NCI-H2171 (cell line): Measurements from ENCODE around the gene RBMS3.
"Not testable (repeated sequence)": the region's sequence is repeated elsewhere in the genome, so short reads cannot be mapped to it uniquely, and the experiment has no call there.

Experiments
- DNase-seq: peaks from one replicate; lab custom pipeline; 2025; lab: John Stamatoyannopoulos, UW

The RBMS3 gene

DNA sequence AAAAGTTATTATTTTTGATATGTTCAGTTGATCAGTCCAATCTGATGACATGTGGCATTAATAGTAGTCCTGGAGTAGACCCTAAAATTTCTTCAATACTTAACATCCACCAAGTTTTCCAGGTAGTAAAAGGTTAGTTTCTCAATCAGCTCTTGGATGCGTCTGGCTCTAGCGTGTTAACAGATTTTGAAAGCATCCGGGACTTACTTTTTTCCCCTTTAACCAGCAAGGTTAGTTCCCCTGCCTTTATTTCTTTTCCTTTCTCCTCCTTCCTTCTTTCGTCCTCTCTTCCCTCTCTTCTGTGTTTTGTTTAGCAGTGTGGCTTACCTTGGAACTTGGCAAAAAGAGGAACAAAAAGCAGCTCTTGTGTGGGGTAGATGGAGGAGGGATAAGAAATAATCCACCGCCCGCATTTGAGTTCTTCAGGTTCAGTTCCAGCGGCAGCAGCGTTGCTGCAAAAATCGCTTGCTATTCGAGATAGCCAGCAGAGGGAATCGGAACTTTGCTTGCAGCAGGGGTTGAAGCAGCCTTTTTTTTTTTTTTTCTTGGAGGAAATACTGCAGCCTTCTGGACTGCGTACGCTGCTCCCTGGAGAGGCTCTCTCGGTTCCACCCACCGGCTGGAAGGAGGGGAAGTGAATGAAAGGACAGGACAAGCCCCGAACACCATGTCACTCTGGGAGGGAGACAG, at the start of gene RBMS3:
TSS of gene RBMS3 (plus strand) at position 668 of the 690 bp plus-strand sequence.
- peak; percentile 74 for DNase-seq

DNA sequence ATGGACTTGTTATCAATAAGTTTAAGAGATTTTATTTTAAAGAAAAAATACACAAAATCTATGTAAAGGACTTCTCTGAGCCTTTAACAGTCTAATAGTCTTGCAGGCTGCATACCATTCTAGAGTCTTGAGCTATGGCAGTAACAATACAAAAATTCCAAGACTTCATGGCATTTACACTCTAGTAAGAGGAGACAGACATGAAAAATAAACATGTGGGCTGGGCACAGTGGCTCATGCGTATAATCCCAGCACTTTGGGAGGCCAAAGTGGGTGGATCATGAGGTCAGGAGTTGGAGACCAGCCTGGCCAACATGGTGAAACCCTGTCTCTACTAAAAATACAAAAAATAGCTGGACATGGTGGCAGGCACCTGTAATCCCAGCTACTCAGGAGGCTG, 47.7 kb upstream of the RBMS3 start:
- DNase-seq, result not testable (repeated sequence)

DNA sequence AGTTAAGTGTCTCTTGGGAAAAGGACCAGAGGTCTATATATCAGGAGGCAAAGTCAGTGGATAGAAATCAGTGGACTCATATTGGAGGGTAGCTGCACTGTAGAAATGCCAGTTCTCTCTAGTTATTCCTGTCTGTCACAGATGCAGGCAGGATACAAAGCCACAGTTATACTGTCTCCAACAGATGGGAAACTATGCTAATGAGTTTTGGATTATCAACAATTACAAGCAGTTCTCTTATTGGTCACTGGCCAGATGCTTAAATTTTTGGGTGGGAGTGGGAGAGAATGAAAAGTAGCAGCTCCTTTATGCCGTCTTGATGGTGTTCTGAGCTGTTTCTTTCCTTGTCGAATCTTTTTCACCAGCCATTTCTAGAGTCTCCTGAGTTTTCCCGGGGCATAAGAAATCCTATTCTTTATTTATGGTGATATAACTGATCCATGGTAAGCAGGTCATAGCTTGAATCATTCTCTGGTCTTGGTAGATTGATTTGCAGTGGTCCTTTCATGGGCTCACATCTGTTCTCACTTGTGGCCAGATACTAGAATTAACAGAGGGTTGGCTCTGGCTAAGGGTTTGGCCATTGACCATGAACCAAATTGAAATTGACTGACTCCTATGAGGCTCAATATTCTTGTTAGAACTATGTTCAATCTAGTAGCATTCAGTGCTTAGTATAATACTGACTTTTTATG, 44.6 kb upstream of the RBMS3 start:
- no peak for DNase-seq

DNA sequence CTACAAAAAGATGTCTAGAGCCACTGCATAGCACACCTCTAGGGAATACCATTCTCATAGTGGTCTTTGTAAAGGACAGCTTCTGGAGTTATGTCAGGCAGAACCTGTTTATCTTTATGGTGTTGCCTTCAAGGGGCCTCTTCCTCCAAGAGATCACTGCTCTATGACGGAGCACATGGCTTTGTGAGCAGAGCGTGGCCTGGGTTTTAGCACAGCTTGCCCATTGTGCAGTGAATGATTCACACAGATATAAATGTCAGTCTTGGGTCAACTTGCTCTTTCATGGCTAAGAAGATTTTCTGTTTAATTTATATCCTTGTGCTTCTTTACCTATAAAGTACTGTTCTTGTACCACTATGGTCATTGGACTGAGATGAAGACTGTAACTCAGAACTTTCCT, 41.5 kb upstream of the RBMS3 start:
- DNase-seq, result no peak

DNA sequence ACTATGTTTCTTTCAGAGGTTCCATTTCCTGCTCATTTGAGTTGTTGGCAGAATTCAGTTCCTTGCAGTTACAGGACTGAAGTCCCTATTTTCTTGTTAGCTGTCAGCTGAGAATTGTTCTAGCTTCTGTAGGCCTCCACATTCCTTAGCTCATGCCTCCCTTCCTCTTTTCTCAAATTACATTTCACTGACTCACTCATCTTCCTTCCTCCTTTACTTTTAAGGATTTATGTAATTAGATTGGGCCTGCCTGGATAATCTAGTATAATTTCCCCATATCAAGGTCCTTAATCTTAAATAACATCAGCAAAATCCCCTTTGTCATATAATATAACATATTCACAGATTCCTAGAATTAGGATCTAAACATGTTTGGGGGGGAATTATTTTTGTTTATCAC, 40.6 kb upstream of the RBMS3 start:
- no peak for DNase-seq

DNA sequence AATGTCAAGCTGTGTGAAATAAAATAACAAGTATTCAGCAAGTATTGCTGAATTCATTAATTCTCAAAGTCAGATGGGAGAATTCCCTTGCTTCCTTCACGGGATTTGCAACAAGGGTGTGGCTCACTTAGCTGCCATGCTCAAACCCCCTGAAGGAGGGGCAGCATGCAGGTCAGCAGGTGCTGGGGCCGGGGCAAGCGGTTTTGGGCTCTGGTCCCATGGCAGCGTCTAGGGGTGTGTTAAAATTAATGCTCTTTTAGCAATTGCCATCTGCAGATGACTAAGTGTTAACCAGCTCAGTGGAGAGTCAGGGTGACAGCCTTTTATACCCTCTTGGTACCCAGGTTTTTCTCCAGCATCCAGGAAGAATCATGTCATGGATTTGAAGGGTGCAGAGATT, 40.0 kb upstream of the RBMS3 start:
- DNase-seq, result no peak

DNA sequence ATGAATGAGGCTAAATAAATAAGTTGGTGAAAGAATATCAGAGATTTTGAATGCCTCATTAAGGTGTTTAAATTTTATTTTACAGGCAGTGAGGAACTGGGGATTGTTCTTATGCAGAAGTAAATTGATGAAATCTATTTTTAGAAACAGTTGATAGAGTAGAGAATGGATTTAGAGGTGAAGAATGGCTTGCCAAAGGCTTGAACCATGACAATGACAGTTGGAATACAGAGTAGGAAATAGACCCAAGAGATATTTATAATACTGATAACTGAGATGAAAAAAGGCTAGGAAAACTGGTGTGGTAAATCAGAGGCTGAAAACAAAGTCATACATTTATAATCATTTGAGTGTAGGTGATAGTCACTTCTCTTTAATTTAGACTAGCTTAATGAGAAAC, 39.0 kb upstream of the RBMS3 start:
- DNase-seq, result no peak

DNA sequence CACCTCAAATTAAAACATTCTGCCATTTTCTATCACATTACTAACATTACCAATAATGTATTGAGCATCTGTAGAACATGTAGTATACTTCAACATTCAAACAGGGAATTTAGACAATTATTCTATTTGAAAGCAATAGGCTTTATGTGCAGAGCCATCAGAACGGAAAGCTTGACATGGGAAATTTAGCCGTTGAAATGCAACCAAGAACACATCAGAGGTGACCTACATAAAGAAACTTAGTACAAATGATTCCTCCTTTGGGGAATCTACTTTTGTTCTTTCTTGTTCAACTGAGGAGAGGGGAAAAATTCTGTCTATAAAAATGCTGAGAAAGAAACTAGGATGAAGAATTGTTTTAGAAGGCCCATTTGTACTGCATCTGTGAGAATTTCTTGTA, 38.6 kb upstream of the RBMS3 start:
- no peak for DNase-seq

DNA sequence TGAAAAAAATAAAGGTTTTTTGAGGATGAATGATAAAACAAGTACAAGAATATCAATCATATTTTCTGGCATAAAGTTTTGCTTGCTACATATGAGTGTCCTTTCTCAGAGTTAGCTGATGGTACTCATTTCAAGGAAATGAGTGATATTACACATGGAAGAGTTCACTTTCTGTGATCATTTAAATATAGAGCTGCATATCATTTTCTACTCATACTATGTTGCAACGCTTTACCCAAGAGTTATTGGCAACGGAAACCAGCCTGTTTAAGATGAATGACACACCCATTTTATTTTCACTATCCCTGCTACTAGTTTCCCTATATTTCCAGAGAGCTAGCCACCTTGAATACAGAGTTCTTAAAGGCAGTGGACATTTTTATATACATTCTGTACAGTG, 35.4 kb upstream of the RBMS3 start:
- DNase-seq, result no peak

DNA sequence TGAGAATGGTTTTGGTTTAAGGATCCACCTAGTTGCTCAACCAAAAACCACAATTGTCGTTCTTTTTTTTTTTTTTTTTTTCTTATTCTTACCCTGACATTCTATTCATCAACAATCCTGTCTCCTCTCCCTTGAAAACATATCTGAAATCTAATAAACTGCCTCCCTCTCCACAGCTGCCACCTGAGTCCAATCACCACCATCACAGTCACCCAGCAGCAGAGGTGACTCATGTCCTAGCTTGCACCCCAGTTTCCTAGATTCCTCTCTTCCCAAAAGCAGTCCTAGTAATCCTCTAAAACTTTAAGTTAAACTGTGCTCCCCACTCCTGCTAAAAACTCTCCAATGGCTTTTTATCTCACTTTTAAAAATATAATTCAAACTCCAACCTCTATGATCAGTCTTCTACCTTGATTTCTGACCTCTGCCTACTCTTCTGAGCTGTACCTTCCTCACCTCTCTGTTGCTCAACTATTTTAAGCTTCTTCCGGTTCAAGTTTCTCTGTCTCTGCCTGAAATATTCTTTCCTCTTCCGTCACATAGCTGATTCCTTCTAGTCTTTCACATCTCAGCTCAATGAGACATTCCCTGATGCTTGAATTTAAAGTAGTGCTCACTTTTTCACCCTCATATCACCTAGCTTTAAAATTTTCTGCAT, 33.7 kb upstream of the RBMS3 start:
- DNase-seq, result no peak

DNA sequence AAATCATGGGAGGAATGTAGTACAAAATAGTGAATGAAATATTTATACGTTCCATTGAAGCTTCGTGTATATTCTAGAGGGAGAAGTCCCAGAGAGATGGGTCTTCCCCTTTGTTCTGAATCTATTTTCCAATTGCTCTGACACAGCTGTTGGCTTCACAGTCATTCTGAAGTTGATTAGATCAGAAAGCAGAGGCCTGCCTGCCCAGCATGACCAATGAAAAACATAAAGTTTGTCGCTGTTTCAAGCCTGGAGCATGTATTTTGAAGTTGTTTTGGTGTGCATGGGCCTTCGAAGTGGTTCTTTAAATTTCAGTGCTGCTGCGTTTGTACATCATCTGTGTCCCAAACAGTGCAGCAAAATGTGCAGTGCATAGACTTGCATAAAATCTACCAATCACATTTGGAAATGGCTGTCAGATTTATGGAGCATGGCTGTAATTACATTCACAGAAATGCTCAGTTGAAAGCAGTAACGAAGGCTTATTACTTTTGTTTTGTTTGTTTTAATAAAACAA, 31.0 kb upstream of the RBMS3 start:
- DNase-seq, result no peak

DNA sequence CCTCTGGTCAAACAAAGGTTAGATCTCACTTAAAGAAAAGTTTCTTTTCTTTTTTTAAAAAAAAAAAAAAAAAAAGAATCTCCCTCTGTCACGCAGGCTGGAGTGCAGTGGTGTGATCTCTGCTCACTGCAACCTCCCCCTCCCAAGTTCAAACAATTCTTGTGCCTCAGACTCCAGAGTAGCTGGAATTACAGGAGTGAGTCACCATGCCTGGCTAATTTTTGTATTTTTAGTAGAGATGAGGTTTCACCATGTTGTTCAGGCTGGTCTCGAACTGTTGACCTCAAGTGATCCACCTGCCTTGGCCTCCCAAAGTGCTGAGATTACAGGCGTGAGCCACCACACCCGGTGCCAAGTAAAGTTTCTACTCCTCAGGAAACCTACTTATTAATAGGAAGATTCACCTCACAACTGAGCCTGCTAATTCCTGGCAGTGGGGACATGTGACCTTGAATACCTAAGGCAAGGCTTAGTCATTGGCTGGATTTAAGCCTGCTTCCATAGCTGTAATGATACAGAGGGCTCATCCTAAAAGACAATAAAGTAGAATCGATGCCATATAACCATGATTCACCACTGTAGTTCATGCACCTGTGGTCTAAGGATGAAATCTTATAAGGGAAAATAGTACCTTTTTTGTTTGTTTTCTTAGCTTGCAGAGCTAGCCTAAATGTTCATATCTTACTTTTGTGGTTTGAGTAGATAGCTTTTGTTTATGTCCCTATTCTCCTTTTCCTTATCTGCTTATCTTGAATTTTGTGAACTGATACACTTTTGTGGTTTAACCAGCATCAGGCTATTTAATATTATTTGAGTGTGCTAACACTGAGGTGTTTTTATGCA, 24.8 kb upstream of the RBMS3 start:
- no peak for DNase-seq

DNA sequence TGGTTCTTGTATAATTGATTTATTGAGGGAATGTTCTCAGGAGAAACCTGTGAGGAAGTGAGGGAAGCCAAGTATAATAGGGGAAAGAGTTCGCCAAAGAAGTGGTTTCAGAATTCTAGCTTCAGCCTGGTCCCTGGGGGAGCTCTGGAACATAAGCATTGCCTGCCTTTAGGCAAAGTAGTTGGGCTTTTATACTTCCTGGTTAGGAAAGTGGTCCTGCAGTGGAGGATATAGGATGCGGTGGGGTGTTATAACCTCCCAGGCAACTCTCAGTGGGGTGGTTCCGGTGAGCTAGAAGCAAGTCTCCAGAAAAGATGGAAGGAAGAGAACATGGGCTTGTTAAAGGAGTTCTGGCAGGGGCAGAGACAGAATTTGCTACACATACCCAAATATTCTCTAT, 22.7 kb upstream of the RBMS3 start:
- no peak for DNase-seq

DNA sequence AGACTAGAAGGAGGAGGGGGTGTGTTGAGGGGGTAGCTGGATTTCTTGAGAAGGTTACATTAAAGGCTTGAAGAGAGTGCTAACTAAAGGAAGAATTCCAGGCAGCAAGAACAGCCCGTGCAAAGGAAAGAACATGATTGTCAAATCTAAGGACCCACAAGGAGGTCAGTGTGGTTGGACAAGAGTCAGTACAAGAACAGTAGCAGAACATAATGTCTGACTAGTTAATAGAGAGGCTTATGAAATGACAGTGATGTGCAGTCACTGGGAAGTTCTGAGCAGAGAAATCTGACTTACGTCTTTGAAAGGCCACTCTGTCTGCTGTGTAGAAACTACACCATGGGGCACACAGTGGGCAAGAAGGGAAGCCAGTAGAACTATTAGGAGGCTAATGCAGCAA, 19.8 kb upstream of the RBMS3 start:
- DNase-seq, result no peak

DNA sequence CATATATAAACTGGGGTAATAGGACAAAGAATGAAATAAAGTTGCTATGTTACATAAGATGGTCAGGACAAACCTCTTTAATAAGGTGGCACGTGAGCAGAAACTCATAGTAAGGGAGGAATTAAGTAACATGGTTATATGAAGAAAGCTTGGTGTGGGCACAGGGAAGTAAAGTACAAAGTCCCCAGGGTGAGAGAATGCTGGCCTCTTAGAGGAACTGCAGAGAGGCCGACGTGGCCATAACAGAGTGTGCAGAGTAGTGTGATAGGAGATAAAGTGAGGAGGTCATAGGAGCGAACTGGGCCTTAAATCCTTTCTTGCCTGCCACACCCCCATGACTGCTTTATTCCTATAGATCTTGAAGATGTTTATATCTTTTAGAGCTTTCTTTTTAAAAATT, 17.4 kb upstream of the RBMS3 start:
- no peak for DNase-seq

DNA sequence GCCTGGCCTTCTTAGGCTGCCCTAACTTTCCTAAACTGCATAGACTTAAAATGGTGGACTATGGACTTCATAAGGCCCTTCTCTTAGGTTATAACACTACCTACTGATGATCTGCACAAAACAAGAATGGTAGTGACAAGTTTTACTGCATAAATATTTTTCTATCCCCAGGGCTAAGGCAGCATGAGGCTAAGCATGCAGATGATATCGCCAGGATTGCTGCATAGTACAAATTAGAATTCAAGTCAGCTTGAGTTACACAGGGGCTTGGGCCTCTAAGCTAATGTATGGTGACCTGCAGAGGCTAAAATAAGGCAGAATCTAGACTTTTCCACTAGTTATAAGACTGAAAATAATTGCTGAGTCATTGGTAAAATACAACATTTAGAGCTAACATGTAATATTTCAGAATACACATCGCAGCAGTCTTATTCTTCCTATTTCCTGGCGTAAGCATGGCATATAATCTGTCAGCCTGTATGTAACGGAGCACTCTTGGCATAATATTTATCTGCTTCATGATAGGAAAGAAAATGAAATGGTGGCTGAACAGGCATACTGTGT, 15.3 kb upstream of the RBMS3 start:
- DNase-seq, result no peak

DNA sequence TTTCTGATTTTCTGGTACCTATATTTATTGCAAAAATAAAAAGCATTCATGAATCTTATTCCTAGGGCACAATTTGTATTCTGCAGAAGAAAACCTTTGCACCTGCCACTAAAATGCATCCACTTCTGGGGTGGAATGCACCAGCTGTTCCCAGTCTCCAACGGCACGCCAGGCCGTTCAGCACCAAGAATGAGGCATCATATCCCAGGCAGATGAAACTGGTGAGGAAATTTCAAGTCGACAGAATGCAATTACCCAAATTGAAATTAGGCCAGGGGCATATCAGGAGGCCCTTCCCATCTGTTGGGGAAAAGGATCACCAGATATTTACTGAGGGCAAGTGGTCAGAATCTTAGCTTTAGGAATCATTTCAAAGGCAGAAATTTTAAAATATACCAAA, 13.6 kb upstream of the RBMS3 start:
- peak; percentile 57 for DNase-seq

DNA sequence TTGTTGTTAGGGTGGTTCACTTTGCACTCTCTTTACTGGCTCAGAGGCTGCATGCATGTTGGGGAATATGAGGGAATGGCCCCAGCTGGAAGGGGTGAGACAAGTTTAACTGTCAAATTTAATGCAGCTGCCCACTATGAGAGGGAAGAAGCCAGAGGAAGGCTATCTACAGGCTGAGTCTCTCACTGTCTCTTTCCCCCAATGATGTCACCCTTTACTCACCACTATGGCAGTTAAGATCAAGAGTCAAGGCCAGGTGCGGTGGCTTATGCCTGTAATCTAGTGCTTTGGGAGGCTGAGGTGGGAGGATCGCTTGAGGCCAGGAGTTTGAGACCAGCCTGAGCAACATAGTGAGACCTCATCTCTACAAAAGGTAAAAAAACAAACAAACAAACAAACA, 12.2 kb upstream of the RBMS3 start:
- DNase-seq, result no peak

DNA sequence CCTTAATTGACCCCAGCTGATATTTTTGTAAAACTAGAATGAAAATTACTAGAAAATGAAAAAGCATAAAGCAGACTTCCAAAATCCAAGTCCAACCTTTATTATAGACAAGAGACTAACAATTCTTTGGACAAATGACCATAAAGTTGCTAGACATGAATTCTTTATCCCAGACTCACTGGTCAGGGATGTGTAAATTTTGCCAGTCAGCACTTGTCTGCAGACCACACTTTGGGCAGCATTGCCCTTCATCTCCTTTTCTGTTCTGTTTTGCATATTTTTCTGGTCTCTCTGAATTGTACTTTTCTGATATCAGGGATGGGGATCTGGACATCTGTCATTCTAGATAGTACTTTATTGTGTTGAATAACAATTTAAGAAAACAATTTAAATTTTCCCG, 10.1 kb upstream of the RBMS3 start:
- no peak for DNase-seq

DNA sequence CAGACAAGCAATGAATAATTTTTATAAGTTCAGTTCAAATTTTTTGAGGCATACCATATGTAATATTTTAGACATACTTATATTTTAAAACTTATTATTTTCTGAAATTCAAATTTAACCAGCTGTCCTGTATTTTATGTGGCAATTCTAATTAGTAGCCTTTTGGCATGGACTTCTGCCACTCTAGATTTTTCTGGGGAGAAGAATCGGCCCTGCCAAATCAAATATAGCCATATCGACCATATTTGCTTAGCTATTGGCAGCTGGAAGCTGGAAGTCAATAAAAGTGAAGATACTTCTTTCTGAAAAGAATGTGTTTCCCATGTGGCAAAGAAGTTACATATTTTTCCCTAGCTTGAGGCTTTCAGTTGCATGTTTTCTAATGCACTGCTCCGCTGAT, 9.4 kb upstream of the RBMS3 start:
- DNase-seq, result no peak

DNA sequence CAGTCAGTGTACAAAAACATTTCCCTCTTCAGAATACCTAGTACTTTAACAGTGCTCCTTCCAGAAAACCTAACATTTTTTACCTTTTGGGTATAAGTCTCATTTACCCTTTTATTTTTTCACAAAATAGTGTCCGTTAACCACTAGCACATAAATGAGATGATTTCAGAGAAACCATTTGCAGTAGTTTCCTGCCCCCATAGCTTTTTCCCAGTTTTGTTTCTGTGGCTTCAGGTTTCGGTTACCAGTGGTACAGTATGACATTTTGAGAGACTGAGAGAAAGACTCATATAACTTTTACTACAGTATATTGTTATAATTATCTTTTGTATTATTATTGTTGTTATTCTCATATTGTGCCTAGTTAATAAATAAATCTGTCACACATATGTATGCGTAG, 6.2 kb upstream of the RBMS3 start:
- no peak for DNase-seq

DNA sequence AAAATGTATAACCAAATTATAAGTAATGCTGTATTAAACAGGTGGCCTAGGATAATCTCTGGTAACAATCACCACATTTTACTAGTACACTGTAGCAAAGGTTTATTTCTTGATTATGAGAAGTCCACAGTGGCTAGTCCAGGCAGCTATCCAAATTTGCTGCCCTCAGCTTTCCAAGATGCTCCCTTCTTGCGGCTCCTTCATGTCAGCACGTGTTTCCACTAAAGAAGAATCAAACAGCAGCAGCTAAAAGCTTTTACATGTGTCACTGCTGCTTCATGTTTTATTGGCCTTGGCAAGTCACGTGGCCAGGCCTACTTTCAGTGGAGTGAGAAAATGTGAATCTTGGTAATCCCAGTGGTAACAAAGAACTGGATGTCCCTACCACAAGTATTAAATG, 5.6 kb upstream of the RBMS3 start:
- DNase-seq, result no peak
